ENCODE data around the gene ZFAND2A.

DNA sequence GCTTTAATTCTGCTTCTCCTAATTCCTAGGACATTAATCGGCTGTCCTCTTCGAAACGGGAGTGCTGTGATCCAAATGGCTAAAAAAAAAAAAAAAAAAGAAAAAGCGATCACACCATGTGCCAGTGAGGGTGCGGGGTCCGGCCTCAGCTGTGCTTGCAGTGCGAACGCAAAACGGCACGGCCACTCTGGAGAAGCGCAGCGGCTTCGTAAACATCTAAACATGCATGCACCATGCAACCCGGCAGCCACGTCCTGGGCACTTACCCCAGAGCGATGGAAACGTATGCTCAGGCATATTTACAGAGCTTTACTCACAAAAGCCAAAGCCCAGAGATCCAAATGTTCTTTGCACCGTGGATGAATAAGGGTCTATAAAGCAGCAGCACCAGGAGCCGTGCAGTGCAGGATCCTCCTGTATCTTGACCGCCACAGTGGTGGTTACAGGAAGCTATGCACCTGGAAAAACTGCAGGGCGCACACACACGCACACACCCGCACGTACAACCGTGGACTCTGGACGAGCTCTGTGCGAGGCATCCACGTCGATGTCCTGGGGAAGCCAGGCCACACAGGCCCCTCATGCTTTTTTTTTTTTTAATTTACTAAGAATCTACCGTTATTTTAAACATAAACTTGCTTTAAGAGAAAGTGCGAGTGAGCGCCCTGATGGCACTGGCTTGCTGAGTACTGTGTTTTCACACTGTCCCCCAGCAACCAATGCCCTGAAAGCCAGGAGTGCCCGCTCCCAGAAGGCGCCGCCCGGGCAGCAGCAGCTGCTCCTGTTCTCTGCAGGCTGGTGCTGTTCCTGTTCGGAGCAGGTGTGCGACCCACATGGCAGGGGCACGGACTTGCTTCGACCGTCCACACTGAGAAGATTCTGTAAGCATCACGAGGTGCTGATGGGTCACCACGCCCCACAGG lies 47.1 kb downstream of the ZFAND2A start:
- TF ChIP-seq, protein P1, sequence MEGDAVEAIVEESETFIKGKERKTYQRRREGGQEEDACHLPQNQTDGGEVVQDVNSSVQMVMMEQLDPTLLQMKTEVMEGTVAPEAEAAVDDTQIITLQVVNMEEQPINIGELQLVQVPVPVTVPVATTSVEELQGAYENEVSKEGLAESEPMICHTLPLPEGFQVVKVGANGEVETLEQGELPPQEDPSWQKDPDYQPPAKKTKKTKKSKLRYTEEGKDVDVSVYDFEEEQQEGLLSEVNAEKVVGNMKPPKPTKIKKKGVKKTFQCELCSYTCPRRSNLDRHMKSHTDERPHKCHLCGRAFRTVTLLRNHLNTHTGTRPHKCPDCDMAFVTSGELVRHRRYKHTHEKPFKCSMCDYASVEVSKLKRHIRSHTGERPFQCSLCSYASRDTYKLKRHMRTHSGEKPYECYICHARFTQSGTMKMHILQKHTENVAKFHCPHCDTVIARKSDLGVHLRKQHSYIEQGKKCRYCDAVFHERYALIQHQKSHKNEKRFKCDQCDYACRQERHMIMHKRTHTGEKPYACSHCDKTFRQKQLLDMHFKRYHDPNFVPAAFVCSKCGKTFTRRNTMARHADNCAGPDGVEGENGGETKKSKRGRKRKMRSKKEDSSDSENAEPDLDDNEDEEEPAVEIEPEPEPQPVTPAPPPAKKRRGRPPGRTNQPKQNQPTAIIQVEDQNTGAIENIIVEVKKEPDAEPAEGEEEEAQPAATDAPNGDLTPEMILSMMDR (IDR thresholded peaks at IDR 0.05) = no peak
- TF ChIP-seq POLR2A (IDR thresholded peaks at IDR 0.05) (no peak), POLR2AphosphoS5 (IDR thresholded peaks at IDR 0.05) (no peak), EP300 (IDR thresholded peaks at IDR 0.05) (no peak)

All from sigmoid colon (tissue), 4 donors.